ENCODE data around the gene KLHDC10.

The KLHDC10 gene

GRCh38 chr7:130149281-130150139, 79.2 kb downstream of the KLHDC10 start:
- no peaks in the 10 kb centered on the region for H3K27me3 ChIP-seq (ENCODE audit: control insufficient read depth, insufficient read depth, low read length)
- H3K27ac ChIP-seq (ENCODE audit: low read depth, low read length), result no peak overlapping the region
- H3K4me1 ChIP-seq (ENCODE audit: control insufficient read depth, insufficient read depth, low read length), result no peaks in the 10 kb centered on the region
- no peak overlapping the region for H3K9ac ChIP-seq (ENCODE audit: low read length)
- no peaks in the 10 kb centered on the region for H3K36me3 ChIP-seq (ENCODE audit: control insufficient read depth, insufficient read depth, low read length)
- H3K4me3 ChIP-seq (ENCODE audit: low read length), result no peak overlapping the region

DNA sequence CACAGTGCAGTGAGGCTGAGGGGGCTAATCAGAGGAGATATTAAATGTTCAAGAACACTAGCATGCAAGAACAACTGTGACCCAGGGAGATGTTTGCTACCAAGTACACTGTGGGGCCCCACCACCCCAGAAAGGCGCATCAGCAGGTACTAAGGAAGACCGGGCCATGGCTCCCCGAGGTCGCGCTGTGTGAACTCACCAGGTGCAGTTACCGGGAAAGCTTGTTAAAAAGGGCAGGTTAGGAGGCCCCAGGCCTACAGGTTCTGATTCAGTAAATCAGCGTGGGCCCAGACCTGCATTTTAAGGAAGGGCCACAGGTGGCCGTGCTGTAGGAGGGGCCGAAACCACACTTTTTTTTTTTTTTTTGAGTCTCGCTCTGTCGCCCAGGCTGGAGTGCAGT, 80.3 kb downstream of the KLHDC10 start:
- no peak overlapping the region for H3K4me3 ChIP-seq (ENCODE audit: low read length)
- H3K27ac ChIP-seq (ENCODE audit: low read depth, low read length), result no peak overlapping the region
- H3K9ac ChIP-seq (ENCODE audit: low read length), result no peak overlapping the region
- H3K27me3 ChIP-seq (ENCODE audit: control insufficient read depth, insufficient read depth, low read length), result no peaks in the 10 kb centered on the region
- no peaks in the 10 kb centered on the region for H3K36me3 ChIP-seq (ENCODE audit: control insufficient read depth, insufficient read depth, low read length)
- no peaks in the 10 kb centered on the region for H3K4me1 ChIP-seq (ENCODE audit: control insufficient read depth, insufficient read depth, low read length)

DNA sequence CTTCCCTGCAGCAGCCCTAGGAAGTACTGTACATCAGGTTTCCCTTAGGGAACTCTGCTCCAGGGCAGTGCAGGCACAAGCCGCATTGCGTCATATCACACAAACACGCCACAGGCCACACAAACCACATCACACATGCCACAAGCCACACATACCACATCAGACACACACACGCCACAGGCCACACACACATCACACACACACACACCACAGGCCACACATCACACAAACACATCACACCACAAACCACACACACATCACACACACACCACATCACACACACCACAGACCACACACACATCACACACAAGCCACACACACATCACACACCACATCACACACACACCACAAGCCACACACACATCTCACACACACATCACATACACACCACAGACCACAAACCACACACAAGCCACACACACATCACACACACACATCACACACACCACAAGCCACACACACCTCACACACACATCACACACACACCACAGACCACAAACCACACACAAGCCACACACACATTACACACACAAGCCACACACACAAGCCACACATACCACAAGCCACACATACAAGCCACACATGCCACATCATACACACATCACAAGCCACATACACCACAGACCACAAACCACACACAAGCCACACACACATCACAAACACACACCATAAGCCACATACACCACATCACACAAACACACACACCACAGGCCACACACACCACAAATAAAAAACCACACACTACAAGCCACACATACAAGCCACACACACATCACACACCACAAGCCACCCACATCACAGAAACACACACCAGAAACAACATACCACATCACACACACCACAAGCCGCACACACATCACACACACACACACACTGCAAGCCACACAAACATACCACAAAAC, 81.5 kb downstream of the KLHDC10 start:
- no peak overlapping the region for H3K27ac ChIP-seq (ENCODE audit: low read depth, low read length)
- no peak overlapping the region for H3K9ac ChIP-seq (ENCODE audit: low read length)
- H3K4me1 ChIP-seq (ENCODE audit: control insufficient read depth, insufficient read depth, low read length), result no peaks in the 10 kb centered on the region
- H3K4me3 ChIP-seq (ENCODE audit: low read length), result no peak overlapping the region
- no peaks in the 10 kb centered on the region for H3K36me3 ChIP-seq (ENCODE audit: control insufficient read depth, insufficient read depth, low read length)
- no peaks in the 10 kb centered on the region for H3K27me3 ChIP-seq (ENCODE audit: control insufficient read depth, insufficient read depth, low read length)

GRCh38 chr7:130152493-130153210, 82.3 kb downstream of the KLHDC10 start:
- H3K4me3 ChIP-seq (ENCODE audit: low read length), result no peak overlapping the region
- no peak overlapping the region for H3K9ac ChIP-seq (ENCODE audit: low read length)
- H3K27ac ChIP-seq (ENCODE audit: low read depth, low read length), result no peak overlapping the region
- H3K4me1 ChIP-seq (ENCODE audit: control insufficient read depth, insufficient read depth, low read length), result no peaks in the 10 kb centered on the region
- no peaks in the 10 kb centered on the region for H3K27me3 ChIP-seq (ENCODE audit: control insufficient read depth, insufficient read depth, low read length)
- H3K36me3 ChIP-seq (ENCODE audit: control insufficient read depth, insufficient read depth, low read length), result no peaks in the 10 kb centered on the region

GRCh38 chr7:130153211-130153908, 83.0 kb downstream of the KLHDC10 start:
- H3K27me3 ChIP-seq (ENCODE audit: control insufficient read depth, insufficient read depth, low read length), result no peaks in the 10 kb centered on the region
- H3K27ac ChIP-seq (ENCODE audit: low read depth, low read length), result no peak overlapping the region
- no peaks in the 10 kb centered on the region for H3K36me3 ChIP-seq (ENCODE audit: control insufficient read depth, insufficient read depth, low read length)
- no peak overlapping the region for H3K4me3 ChIP-seq (ENCODE audit: low read length)
- no peak overlapping the region for H3K9ac ChIP-seq (ENCODE audit: low read length)
- no peaks in the 10 kb centered on the region for H3K4me1 ChIP-seq (ENCODE audit: control insufficient read depth, insufficient read depth, low read length)

GRCh38 chr7:130154131-130154500, 83.8 kb downstream of the KLHDC10 start:
- Histone ChIP-seq H3K27ac (ENCODE audit: low read depth, low read length) (no peak overlapping the region), H3K4me1 (ENCODE audit: control insufficient read depth, insufficient read depth, low read length) (no peaks in the 10 kb centered on the region), H3K36me3 (ENCODE audit: control insufficient read depth, insufficient read depth, low read length) (no peaks in the 10 kb centered on the region), H3K4me3 (ENCODE audit: low read length) (no peak overlapping the region), H3K27me3 (ENCODE audit: control insufficient read depth, insufficient read depth, low read length) (no peaks in the 10 kb centered on the region), H3K9ac (ENCODE audit: low read length) (no peak overlapping the region)

GRCh38 chr7:130154501-130155317, 84.4 kb downstream of the KLHDC10 start:
- no peaks in the 10 kb centered on the region for H3K4me1 ChIP-seq (ENCODE audit: control insufficient read depth, insufficient read depth, low read length)
- H3K27me3 ChIP-seq (ENCODE audit: control insufficient read depth, insufficient read depth, low read length), result no peaks in the 10 kb centered on the region
- H3K4me3 ChIP-seq (ENCODE audit: low read length), result no peak overlapping the region
- H3K9ac ChIP-seq (ENCODE audit: low read length), result no peak overlapping the region
- no peak overlapping the region for H3K27ac ChIP-seq (ENCODE audit: low read depth, low read length)
- peaks cover 1% of the 10 kb centered on the region for H3K36me3 ChIP-seq (ENCODE audit: control insufficient read depth, insufficient read depth, low read length)

DNA sequence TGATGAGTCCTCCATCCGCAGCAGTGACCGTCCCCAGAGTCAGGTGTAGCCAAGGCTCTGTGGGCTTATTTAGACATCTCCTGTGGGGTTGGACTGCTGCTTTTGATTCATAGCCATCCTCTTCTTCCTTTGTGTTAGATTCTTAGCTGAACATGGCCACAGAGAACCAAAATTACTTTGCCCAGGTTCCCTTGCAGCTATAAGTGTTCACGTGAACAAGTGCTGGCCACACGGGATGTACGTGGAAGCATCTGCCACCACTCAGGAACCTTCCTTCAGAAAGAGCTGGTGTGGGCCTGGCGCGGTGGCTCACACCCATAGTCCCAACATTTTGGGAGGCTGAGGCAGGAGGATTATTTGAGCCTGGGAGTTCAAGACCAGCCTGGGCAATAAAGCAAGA, 85.8 kb downstream of the KLHDC10 start:
- H3K4me3 ChIP-seq (ENCODE audit: low read length), result no peak overlapping the region
- no peak overlapping the region for H3K27ac ChIP-seq (ENCODE audit: low read depth, low read length)
- peaks cover 6% of the 10 kb centered on the region for H3K36me3 ChIP-seq (ENCODE audit: control insufficient read depth, insufficient read depth, low read length)
- H3K27me3 ChIP-seq (ENCODE audit: control insufficient read depth, insufficient read depth, low read length), result no peaks in the 10 kb centered on the region
- H3K9ac ChIP-seq (ENCODE audit: low read length), result no peak overlapping the region
- H3K4me1 ChIP-seq (ENCODE audit: control insufficient read depth, insufficient read depth, low read length), result no peaks in the 10 kb centered on the region

DNA sequence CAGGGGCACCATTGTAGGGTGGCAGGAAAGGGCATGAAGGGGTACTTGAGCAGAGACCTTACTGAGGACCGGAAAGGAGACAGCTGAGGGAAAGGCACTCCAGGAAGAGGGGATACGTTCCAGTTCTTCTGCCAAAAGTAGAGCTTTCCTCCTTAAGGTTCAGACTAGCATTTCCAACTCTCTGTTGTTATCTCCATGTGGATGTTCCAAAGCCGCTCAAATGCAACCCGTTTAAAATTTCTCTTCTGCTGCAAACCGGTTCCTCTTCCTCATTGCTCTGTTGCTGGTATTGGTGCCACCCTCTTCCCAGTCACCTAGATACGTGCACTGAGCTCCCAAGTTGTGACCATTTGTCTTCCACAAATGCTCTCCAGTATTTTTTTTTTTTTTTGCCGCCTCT, 87.4 kb downstream of the KLHDC10 start:
- H3K27me3 ChIP-seq (ENCODE audit: control insufficient read depth, insufficient read depth, low read length), result no peaks in the 10 kb centered on the region
- H3K4me3 ChIP-seq (ENCODE audit: low read length), result no peak overlapping the region
- peaks cover 10% of the 10 kb centered on the region for H3K36me3 ChIP-seq (ENCODE audit: control insufficient read depth, insufficient read depth, low read length)
- no peaks in the 10 kb centered on the region for H3K4me1 ChIP-seq (ENCODE audit: control insufficient read depth, insufficient read depth, low read length)
- no peak overlapping the region for H3K27ac ChIP-seq (ENCODE audit: low read depth, low read length)
- H3K9ac ChIP-seq (ENCODE audit: low read length), result no peak overlapping the region

DNA sequence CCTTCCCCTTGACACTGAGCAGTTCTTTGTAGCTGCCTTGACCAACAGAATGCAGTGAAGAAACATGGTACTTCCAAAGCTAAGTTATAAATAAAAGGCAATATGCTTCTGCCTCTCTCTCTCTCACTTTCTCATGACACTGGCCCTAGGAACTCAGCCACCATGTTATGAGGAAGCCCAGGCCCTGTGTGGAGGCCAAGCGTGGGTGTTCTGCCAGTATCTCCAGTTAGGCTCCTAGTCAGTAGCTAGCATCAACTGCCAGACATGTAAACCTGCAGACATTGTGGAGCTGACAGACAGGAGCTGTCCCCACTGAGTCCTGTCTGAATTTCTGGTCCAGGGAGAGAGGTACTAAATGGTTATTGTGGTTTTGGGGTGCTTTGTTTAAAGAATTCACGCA, 89.7 kb downstream of the KLHDC10 start:
- no peak overlapping the region for H3K27ac ChIP-seq (ENCODE audit: low read depth, low read length)
- H3K36me3 ChIP-seq (ENCODE audit: control insufficient read depth, insufficient read depth, low read length), result peaks cover 10% of the 10 kb centered on the region
- H3K4me3 ChIP-seq (ENCODE audit: low read length), result no peak overlapping the region
- no peak overlapping the region for H3K9ac ChIP-seq (ENCODE audit: low read length)
- no peaks in the 10 kb centered on the region for H3K4me1 ChIP-seq (ENCODE audit: control insufficient read depth, insufficient read depth, low read length)
- H3K27me3 ChIP-seq (ENCODE audit: control insufficient read depth, insufficient read depth, low read length), result no peaks in the 10 kb centered on the region

DNA sequence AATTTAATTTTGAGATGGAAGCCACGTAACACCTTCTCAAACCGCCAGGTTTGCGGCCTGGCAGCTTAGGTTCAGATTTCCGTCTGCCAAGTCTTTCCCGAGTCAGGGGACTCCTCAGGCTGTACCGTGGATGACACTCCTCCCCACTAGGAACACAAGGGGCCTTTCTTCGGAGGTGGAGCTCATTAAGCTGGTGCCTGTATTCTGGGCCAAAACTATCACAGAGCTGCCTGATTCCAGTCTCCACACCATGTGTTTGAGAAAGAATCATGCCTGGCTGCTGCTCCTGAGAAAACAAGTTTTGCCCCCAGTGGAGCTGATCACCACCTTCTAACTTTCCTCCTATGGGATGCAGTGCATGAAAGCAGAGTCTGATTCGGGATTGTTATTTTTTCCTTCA, 90.1 kb downstream of the KLHDC10 start:
- no peak overlapping the region for H3K27ac ChIP-seq (ENCODE audit: low read depth, low read length)
- H3K4me1 ChIP-seq (ENCODE audit: control insufficient read depth, insufficient read depth, low read length), result no peaks in the 10 kb centered on the region
- H3K9ac ChIP-seq (ENCODE audit: low read length), result no peak overlapping the region
- no peaks in the 10 kb centered on the region for H3K27me3 ChIP-seq (ENCODE audit: control insufficient read depth, insufficient read depth, low read length)
- no peak overlapping the region for H3K4me3 ChIP-seq (ENCODE audit: low read length)
- peaks cover 10% of the 10 kb centered on the region for H3K36me3 ChIP-seq (ENCODE audit: control insufficient read depth, insufficient read depth, low read length)
